GM13977 (cell line): ENCODE results near the gene GPR161.
A peak's percentile ranks its signal among the peaks of the same experiment; 100 is the strongest.

ENCODE experiments used
- DNase-seq: peaks from one replicate; pipeline ENCODE4 v3.0.0; 2012; ENCODE audit warnings: low spot score
- CTCF ChIP-seq: IDR thresholded peaks from 2 replicates; pipeline ENCODE4 v1.5.1; 2012; ENCODE audit warnings: mild to moderate bottlenecking, control low read depth; ENCODE audit not compliant: insufficient read depth; ENCODE audit errors: extremely low read depth, missing control alignments
- in situ Hi-C: fragments of 300-500 bp; cut with MboI; formaldehyde crosslinking; loops from one replicate; pipeline ENCODE4 v1.12.0; 2022; ENCODE audit warnings: low sequenced_read_pairs, low pct_unique_long_range_greater_than_20kb, mixed read lengths, inconsistent platforms; ENCODE audit not compliant: unreplicated experiment

GPR161 gene

GRCh38 chr1:168114845-168115244, 21.9 kb downstream of the GPR161 start:
- in situ Hi-C loops: no loop called here
- no peak for TF ChIP-seq CTCF
- DNase-seq: no peak

- in situ Hi-C loops: no loop called here
- TF ChIP-seq CTCF: no peak
- peak; percentile 45 for DNase-seq
Observed at GRCh38 chr1:168112673-168113305, 23.9 kb downstream of the GPR161 start.

- DNase-seq: no peak
- in situ Hi-C loops: no loop called here
- TF ChIP-seq CTCF: no peak
Observed at GRCh38 chr1:168110896-168111545, 25.7 kb downstream of the GPR161 start.

GRCh38 chr1:168106274-168106673, 30.5 kb downstream of the GPR161 start:
- no peak for DNase-seq
- no peak for TF ChIP-seq CTCF
- in situ Hi-C loops: no loop called here

- DNase-seq: no peak
- in situ Hi-C loops: no loop called here
- no peak for TF ChIP-seq CTCF
Observed at GRCh38 chr1:168105846-168106245, 30.9 kb downstream of the GPR161 start.

- no peak for DNase-seq
- no peak for TF ChIP-seq CTCF
- in situ Hi-C loops: no loop called here
Observed at GRCh38 chr1:168104535-168104934, 32.2 kb downstream of the GPR161 start.
